GOT3 (cell line): Measurements from ENCODE around the gene CERT1.
A peak's percentile ranks its signal among the peaks of the same experiment; 100 is the strongest.
"Not testable (repeated sequence)": the region's sequence is repeated elsewhere in the genome, so short reads cannot be mapped to it uniquely, and the experiment has no call there.

ENCODE experiments used
- DNase-seq: peaks from one replicate; lab custom pipeline; 2025; ENCODE audit warnings: mixed read lengths; lab: John Stamatoyannopoulos, UW

CERT1 gene

GRCh38 chr5:75349663-75350062, 161.8 kb downstream of the CERT1 start:
- DNase-seq, result no peak

GRCh38 chr5:75348241-75348640, 163.2 kb downstream of the CERT1 start:
- no peak for DNase-seq

GRCh38 chr5:75342836-75343235, 168.6 kb downstream of the CERT1 start:
- DNase-seq, result no peak

GRCh38 chr5:75341934-75342333, 169.5 kb downstream of the CERT1 start:
- DNase-seq, result no peak

GRCh38 chr5:75340714-75341478, 170.5 kb downstream of the CERT1 start:
- no peak for DNase-seq

- DNase-seq, result no peak
Measured at GRCh38 chr5:75338408-75338807, 173.0 kb downstream of the CERT1 start.

GRCh38 chr5:75337366-75338021, 173.9 kb downstream of the CERT1 start:
- DNase-seq, result no peak

GRCh38 chr5:75336615-75337336, 174.7 kb downstream of the CERT1 start, which contains the start of gene HMGCR:
Gene HMGCR, plus strand, starts transcription at chr5:75337220. Its CDS starts 5,386 bp downstream, at chr5:75342606.
- DNase-seq, result peak; percentile 92

- DNase-seq, result no peak
Measured at GRCh38 chr5:75335952-75336614, 175.3 kb downstream of the CERT1 start.

- no peak for DNase-seq
Measured at GRCh38 chr5:75335486-75335885, 175.9 kb downstream of the CERT1 start.

- DNase-seq, result not testable (repeated sequence)
Measured at GRCh38 chr5:75334413-75334812, 177.0 kb downstream of the CERT1 start.

- not testable (repeated sequence) for DNase-seq
Measured at GRCh38 chr5:75333759-75334158, 177.7 kb downstream of the CERT1 start.

GRCh38 chr5:75331095-75332090, 180.0 kb downstream of the CERT1 start:
- DNase-seq, result no peak

- no peak for DNase-seq
Measured at GRCh38 chr5:75330404-75330803, 181.0 kb downstream of the CERT1 start.
